Small intestine (tissue), 7 donors: ENCODE measurements around the gene ARL6IP5. TPM values are rescaled to one million over a fixed set of nuclear protein-coding genes. Genes with fewer than 3 reads are reported as not detected.
A peak's percentile ranks its signal among the peaks of the same experiment; 100 is the strongest.

ENCODE experiments used
- DNase-seq, 2 donors: peaks; one replicate each; pipeline versions ENCODE4 v3.0.0 to v3.0.0-alpha.2; 2013
- FAIRE-seq: peaks from 2 replicates; lab custom pipeline; 2012; peaks lifted over from hg19 to GRCh38; lab: Jason Lieb, UNC
- H3K27ac ChIP-seq, 3 donors: one replicate each; pipeline ENCODE4 v1.5.1; 2013; ENCODE audit warnings: low read length in 2 of 3, mild to moderate bottlenecking in 2 of 3, control low read depth in 1 of 3, inconsistent platforms in 1 of 3, low read depth in 1 of 3, moderate library complexity in 1 of 3
- H3K27me3 ChIP-seq, 3 donors: one replicate each; pipeline ENCODE4 v1.6.1; 2013; ENCODE audit warnings: low read length in 3 of 3, inconsistent platforms in 1 of 3; ENCODE audit not compliant: control insufficient read depth in 3 of 3, insufficient read depth in 3 of 3
- H3K36me3 ChIP-seq, 3 donors: one replicate each; pipeline ENCODE4 v1.6.1; 2013; ENCODE audit warnings: low read length in 3 of 3, inconsistent platforms in 1 of 3, low read depth in 1 of 3, mild to moderate bottlenecking in 1 of 3, moderate library complexity in 1 of 3; ENCODE audit not compliant: control insufficient read depth in 3 of 3, insufficient read depth in 2 of 3
- H3K4me1 ChIP-seq, 3 donors: one replicate each; pipeline ENCODE4 v1.6.1; 2013; ENCODE audit warnings: low read length in 2 of 3, inconsistent platforms in 1 of 3, low read depth in 1 of 3, mild to moderate bottlenecking in 1 of 3, moderate library complexity in 1 of 3; ENCODE audit not compliant: control insufficient read depth in 3 of 3, insufficient read depth in 2 of 3
- H3K4me3 ChIP-seq, 3 donors: one replicate each; pipeline ENCODE4 v1.5.1; 2013; ENCODE audit warnings: low read length in 3 of 3, control low read depth in 1 of 3, inconsistent platforms in 1 of 3, low read depth in 1 of 3, mild to moderate bottlenecking in 1 of 3, moderate library complexity in 1 of 3
- H3K9me3 ChIP-seq, 2 donors: one replicate each; pipeline ENCODE4 v1.6.1; 2013; ENCODE audit warnings: low read depth in 1 of 2, low read length in 1 of 2; ENCODE audit not compliant: control insufficient read depth in 2 of 2, insufficient read depth in 1 of 2
- WGBS, 3 donors: extraction: QIAGEN DNeasy Blood & Tissue Kit; methylation state at CpG; one replicate each; pipeline ENCODE4 v1.1.7; 2013; 5-methylcytosine and 5-hydroxymethylcytosine counted together
- polyA plus RNA-seq, 4 donors: library from polyadenylated mRNA; stranded (reverse) in 3 of 4; unstranded in 1 of 4; fragments of 200-250 nt in 3 of 4; fragments of 120-200 nt in 1 of 4; gene quantifications; one replicate each; pipeline versions ENCODE4 v1.2.1 to v1.2.3, GENCODE V29; 2013
- donor health status: healthy with polysubstance abuse.
- donor health status: control.
- donor health status: control.
- donor health status: Bipolar disorder and iron deficiency.
- donor health status: healthy.

Gene ARL6IP5
- polyA plus RNA-seq, 4 donors, result 23.0 to 71.4 (median 56.9) TPM

DNA sequence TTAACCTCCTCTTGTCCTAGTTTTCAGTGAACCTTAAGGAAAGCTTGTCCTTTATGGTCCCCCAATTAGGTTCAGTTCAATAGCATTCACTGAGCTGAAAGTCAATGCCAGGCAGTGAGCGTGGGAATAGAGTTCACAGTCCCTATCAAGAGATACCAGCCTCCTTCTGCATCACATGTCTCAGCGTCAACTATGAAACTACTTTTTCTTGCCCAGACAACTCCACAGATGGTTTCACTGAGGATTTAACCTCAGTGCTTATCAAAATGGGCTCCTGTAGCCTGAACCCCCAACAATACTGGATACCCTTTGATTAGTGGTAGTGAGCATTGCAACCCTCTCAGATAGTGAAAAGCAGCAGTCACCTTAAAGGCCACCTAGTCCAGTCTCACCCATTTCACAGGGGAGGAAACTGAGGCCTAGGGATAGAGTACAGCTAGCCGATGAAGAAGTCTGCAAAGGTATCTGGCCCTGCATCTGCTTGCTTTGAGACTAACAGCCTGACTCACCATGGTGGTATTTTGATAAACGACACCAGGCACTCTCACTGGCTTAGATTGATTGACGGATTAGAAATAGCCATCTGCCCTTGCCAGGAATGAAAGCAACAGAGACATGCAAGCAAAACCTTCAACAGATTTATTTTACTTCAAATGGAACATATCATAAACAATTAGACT, 3.0 kb upstream of the ARL6IP5 start:
- H3K4me1 ChIP-seq, result peaks cover 5 to 37% (median 14%) of the 10 kb centered on the region in 3 donors
- peak overlapping the region; percentile 64 to 80 (median 74) for H3K27ac ChIP-seq
- H3K4me3 ChIP-seq, result no peak overlapping the region
- no peak for FAIRE-seq
- H3K27me3 ChIP-seq, result no peaks in the 10 kb centered on the region
- WGBS, 3 donors, result 15 to 52% (median 22%) methylated on average over 5 of the region's 5 CpGs
- peak; percentile 73 to 86 for DNase-seq
- H3K9me3 ChIP-seq, result no peaks in the 10 kb centered on the region
- peaks cover 0 to under 1% (median 0%) of the 10 kb centered on the region in 3 donors for H3K36me3 ChIP-seq

DNA sequence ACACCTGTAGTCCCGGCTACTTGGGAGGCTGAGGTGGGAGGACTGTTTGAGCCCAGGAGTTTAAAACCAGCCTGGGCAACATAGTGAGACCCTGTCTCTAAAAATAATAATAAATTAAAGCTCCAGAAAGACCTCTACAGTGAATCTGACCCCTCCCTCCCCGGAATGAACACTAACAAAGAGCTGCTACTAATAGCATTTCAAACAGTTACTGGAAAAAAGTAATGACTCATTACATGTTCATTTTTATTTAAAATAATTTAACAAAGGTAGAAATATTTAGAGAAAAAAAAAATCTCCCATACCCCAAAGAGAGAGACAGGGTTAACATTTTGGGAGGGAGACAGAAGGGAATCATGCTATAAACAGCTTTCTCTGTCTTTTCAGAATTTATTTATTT, 2.4 kb upstream of the ARL6IP5 start:
- WGBS, 3 donors, result 42 to 52% (median 48%) methylated on average over 2 of the region's 2 CpGs
- Histone ChIP-seq H3K36me3 (peaks cover 0 to 3% (median 0%) of the 10 kb centered on the region in 3 donors), H3K4me3 (no peak overlapping the region), H3K9me3 (no peaks in the 10 kb centered on the region), H3K27ac (peak overlapping the region in 1 of 3 donors; percentile 69), H3K27me3 (no peaks in the 10 kb centered on the region), H3K4me1 (peaks cover 5 to 42% (median 20%) of the 10 kb centered on the region in 3 donors)
- DNase-seq (no peak), FAIRE-seq (no peak)

GRCh38 chr3:69082805-69083204, 1.9 kb upstream of the ARL6IP5 start:
- no peak for FAIRE-seq
- peak in 1 of 2 donors; percentile 58 for DNase-seq

GRCh38 chr3:69085168-69085832, 563 bp downstream of the ARL6IP5 start:
- 0% methylated on average over 26 of the region's 26 CpGs for WGBS, 3 donors
- Histone ChIP-seq H3K36me3 (peaks cover 0 to 3% (median 0%) of the 10 kb centered on the region in 3 donors), H3K27ac (peak overlapping the region; percentile 91 to 98 (median 97)), H3K27me3 (no peaks in the 10 kb centered on the region), H3K9me3 (no peaks in the 10 kb centered on the region), H3K4me3 (peak overlapping the region; percentile 80 to 99 (median 91)), H3K4me1 (peaks cover 5 to 58% (median 28%) of the 10 kb centered on the region in 3 donors)
- FAIRE-seq (no peak), DNase-seq (peak in 1 of 2 donors; percentile 61)

More at GRCh38 chr3:69082805-69083204, 1.9 kb upstream of the ARL6IP5 start:
- Histone ChIP-seq H3K4me3 (no peak overlapping the region), H3K4me1 (peaks cover 5 to 45% (median 21%) of the 10 kb centered on the region in 3 donors), H3K9me3 (no peaks in the 10 kb centered on the region), H3K27ac (peak overlapping the region in 2 of 3 donors; percentile 52 to 69), H3K27me3 (no peaks in the 10 kb centered on the region), H3K36me3 (peaks cover 0 to 3% (median 0%) of the 10 kb centered on the region in 3 donors)

DNA sequence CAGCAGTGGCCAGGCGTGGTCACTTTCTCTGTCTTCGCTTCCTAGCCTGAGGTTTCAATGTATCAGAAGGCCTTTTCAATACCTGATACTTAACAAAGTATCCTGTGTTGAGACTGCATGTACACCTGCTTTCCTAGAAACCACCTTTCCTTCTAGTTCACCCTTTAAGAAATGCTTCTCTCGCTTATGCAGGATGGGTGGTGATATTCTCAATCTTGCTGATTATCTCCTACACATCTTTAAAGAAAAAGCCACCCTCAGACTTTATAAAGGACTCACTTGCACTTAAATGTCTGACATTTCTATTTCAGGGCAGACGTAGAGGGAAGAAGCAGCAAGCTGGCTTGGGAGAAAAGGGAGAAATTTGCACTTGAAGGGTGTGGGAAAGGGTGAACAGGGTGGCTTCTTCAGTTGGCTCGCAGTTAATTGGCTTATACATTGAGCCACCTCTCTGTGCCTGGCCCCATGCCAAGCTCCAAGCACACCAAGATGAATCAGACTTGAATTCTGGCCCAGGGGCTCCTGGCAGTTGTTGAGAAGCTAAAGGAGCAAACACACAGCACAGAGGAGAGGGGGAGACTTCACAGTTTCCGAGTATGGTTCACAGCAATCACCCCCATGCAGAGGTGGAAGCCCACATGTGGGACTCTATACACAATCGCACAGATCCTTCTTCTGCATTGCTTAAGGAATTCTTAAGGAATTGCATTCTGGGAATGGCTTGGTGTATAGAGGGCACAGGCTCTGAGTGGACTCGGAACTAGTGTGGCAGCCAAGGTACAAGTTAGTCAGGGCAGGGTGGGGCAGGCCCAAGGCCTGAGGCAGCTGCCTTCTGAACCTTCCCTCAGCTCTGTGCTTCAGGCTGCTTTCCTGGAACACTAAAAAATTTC, 1.3 kb downstream of the ARL6IP5 start:
- H3K36me3 ChIP-seq, result peaks cover 0 to 9% (median 0%) of the 10 kb centered on the region in 3 donors
- peak; percentile 91 to 95 for DNase-seq
- no peak for FAIRE-seq
- no peaks in the 10 kb centered on the region for H3K27me3 ChIP-seq
- 1 to 2% (median 1%) methylated on average over 8 of the region's 8 CpGs for WGBS, 3 donors
- peaks cover 8 to 51% (median 28%) of the 10 kb centered on the region in 3 donors for H3K4me1 ChIP-seq
- peak overlapping the region; percentile 80 to 99 (median 91) for H3K4me3 ChIP-seq
- peak overlapping the region; percentile 91 to 98 (median 97) for H3K27ac ChIP-seq
- H3K9me3 ChIP-seq, result no peaks in the 10 kb centered on the region

GRCh38 chr3:69087030-69087791, 2.5 kb downstream of the ARL6IP5 start:
- peaks cover 0 to 12% (median 0%) of the 10 kb centered on the region in 3 donors for H3K36me3 ChIP-seq
- FAIRE-seq (no peak), DNase-seq (peak in 1 of 2 donors; percentile 13)
- no peaks in the 10 kb centered on the region for H3K9me3 ChIP-seq
- no peaks in the 10 kb centered on the region for H3K27me3 ChIP-seq
- peaks cover 9 to 45% (median 23%) of the 10 kb centered on the region in 3 donors for H3K4me1 ChIP-seq
- 36 to 72% (median 39%) methylated on average over 3 of the region's 3 CpGs for WGBS, 3 donors
- H3K27ac ChIP-seq, result peak overlapping the region; percentile 91 to 98 (median 97)
- peak overlapping the region in 2 of 3 donors; percentile 80 to 99 for H3K4me3 ChIP-seq

DNA sequence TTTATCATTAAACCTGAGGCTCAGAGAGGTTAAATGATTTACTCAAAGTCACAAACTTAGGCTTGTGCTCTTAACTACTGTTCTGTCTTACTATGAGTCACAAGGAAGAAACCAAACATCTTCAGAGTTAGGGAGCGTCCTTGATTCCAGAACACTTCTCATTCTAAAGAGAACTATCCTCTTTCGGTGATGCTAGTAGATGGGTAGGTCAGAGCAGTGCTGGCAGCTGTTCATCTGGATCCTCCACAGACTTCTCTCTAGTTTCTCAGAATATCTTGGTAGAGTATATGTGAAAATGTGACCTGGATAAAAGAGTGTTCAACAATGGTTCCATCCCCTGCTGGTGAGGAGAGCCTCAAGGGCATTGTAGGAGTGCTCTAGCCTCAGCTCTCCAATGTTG, 3.3 kb downstream of the ARL6IP5 start:
- no peaks in the 10 kb centered on the region for H3K27me3 ChIP-seq
- FAIRE-seq (peak; percentile 26), DNase-seq (peak; percentile 20 to 43)
- peak overlapping the region in 1 of 3 donors; percentile 15 for H3K27ac ChIP-seq
- 22 to 32% (median 24%) methylated on average over 2 of the region's 2 CpGs for WGBS, 3 donors
- H3K4me3 ChIP-seq, result peak overlapping the region in 1 of 3 donors; percentile 18
- H3K9me3 ChIP-seq, result no peaks in the 10 kb centered on the region
- H3K4me1 ChIP-seq, result peaks cover 11 to 38% (median 21%) of the 10 kb centered on the region in 3 donors
- peaks cover 0 to 15% (median 0%) of the 10 kb centered on the region in 3 donors for H3K36me3 ChIP-seq
